Measurements from ENCODE around the gene ADARB1.

ADARB1 gene

DNA sequence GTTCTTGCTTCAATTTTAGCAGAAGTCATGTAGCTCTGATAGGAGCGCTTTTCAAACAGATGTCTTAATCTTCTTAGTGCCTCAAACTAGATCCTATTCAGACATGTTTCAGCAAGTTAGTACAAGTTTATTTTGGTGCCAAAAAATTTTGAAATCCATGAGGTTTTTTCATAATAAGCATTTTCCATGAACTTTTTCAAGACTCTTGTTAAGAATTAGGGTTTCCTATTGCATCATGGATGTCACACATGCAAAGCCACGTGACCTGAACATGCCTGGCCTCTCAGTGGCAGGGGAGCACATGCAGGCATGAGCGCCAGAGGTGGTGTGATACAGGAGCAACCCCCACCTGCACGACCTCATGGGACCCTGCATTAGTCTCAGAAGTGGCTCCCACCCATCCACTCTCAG is 145.7 kb downstream of the ADARB1 start:
- DNase-seq (ENCODE audit: low read depth): peak; percentile 73
- Histone ChIP-seq H3K9me3 (ENCODE audit: control insufficient read depth, low read length) (peaks cover 13% of the 10 kb centered on the region), H3K9ac (ENCODE audit: low read length) (no peak overlapping the region), H3K27me3 (replicated peaks; ENCODE audit: control insufficient read depth, insufficient read depth, low read length) (no peaks in the 10 kb centered on the region), H3K36me3 (ENCODE audit: control insufficient read depth, insufficient read depth, low read length, severe bottlenecking) (peaks cover 37% of the 10 kb centered on the region), H3K4me3 (ENCODE audit: low read length) (no peak overlapping the region), H3K4me1 (ENCODE audit: control insufficient read depth, insufficient read depth, low read length) (peaks cover 13% of the 10 kb centered on the region)

DNA sequence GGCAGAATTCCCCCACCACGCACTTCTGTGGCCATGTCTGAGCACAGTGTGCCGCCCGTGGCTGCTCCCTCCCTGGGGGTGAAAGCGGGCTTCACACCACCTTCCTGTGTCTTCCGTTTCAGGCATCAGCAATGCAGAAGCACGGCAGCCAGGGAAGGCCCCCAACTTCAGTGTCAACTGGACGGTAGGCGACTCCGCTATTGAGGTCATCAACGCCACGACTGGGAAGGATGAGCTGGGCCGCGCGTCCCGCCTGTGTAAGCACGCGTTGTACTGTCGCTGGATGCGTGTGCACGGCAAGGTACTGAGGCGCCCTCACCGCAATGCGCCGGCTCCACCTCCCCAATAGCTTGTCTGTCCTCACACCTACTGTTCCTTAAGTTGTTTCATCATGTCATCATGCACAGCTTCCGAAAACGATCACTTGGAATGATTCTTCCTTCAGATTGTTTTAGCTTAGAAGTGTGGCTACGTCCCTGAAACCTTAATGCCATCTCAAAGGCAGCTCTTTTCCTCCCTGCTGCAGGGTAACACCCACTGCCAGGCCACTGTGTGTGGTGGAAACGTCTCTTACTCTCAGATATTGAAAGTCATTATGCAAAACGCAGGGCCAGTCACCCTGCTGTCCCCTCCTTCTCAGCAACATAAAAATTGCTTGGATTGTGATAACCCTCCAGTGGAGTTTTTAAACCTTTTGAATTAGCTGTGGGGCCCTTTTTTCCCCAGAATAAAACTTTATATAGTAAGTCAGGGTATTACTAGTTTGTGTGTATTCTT is 146.5 kb downstream of the ADARB1 start:
- Histone ChIP-seq H3K9me3 (ENCODE audit: control insufficient read depth, low read length) (peaks cover 13% of the 10 kb centered on the region), H3K36me3 (ENCODE audit: control insufficient read depth, insufficient read depth, low read length, severe bottlenecking) (peaks cover 37% of the 10 kb centered on the region), H3K27me3 (replicated peaks; ENCODE audit: control insufficient read depth, insufficient read depth, low read length) (peaks cover 6% of the 10 kb centered on the region), H3K9ac (ENCODE audit: low read length) (no peak overlapping the region), H3K4me1 (ENCODE audit: control insufficient read depth, insufficient read depth, low read length) (peaks cover 13% of the 10 kb centered on the region), H3K4me3 (ENCODE audit: low read length) (no peak overlapping the region)
- DNase-seq (ENCODE audit: low read depth): no peak

GRCh38 chr21:45222001-45222400 is 147.6 kb downstream of the ADARB1 start:
- Histone ChIP-seq H3K27me3 (replicated peaks; ENCODE audit: control insufficient read depth, insufficient read depth, low read length) (peaks cover 17% of the 10 kb centered on the region), H3K36me3 (ENCODE audit: control insufficient read depth, insufficient read depth, low read length, severe bottlenecking) (peaks cover 43% of the 10 kb centered on the region), H3K9me3 (ENCODE audit: control insufficient read depth, low read length) (peaks cover 4% of the 10 kb centered on the region), H3K4me1 (ENCODE audit: control insufficient read depth, insufficient read depth, low read length) (peaks cover 13% of the 10 kb centered on the region), H3K4me3 (ENCODE audit: low read length) (no peak overlapping the region), H3K9ac (ENCODE audit: low read length) (no peak overlapping the region)
- no peak for DNase-seq (ENCODE audit: low read depth)

DNA sequence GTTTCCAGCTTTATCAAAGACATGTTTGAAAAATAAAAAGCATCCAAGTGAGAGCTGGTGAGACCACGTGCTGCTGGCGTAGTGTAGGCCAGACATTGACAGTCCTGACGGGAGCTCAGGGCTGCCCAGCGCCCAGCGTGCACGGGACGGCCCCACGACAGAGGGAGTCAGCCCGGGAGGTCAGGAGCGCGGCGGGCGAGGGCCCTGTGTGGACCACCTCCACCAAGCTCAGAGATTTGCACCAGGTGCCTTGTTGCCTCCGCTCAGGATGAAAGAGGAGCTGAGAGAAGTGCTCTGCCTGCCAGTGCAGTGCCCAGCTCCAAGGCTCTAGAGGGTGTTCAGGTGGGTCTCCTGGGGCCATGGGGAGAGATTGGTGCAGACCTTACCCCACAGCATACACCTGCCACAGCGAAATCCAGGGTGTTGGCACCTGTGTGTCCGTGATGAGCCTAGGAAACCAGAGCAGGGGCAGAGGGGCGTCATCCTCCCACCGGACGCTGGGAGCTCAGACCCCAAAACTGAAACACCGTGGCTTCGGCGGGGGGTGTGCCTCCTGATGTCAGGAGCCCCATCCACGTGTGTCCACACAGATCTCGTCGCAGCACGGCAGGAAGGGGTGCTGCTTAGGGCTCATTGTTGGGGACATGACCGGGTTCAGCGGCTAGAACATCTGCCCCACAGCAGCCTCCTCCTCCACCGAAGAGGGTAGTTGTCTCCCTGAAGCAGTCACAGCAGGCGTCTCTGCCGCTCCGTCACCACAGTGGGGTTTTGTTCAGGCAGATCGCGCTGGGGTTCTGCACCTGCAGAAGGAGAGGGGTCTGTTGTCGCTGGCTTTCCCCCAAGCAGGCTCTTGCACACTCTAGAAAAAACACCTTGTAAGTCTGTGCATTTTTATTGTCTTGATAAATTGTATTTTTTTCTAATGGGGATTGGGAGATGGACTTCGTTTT is 149.1 kb downstream of the ADARB1 start:
- peaks cover 25% of the 10 kb centered on the region for H3K4me1 ChIP-seq (ENCODE audit: control insufficient read depth, insufficient read depth, low read length)
- DNase-seq (ENCODE audit: low read depth): no peak
- peaks cover 18% of the 10 kb centered on the region for H3K27me3 ChIP-seq (replicated peaks; ENCODE audit: control insufficient read depth, insufficient read depth, low read length)
- H3K4me3 ChIP-seq (ENCODE audit: low read length): no peak overlapping the region
- peaks cover 35% of the 10 kb centered on the region for H3K36me3 ChIP-seq (ENCODE audit: control insufficient read depth, insufficient read depth, low read length, severe bottlenecking)
- H3K9me3 ChIP-seq (ENCODE audit: control insufficient read depth, low read length): no peaks in the 10 kb centered on the region
- H3K9ac ChIP-seq (ENCODE audit: low read length): no peak overlapping the region

DNA sequence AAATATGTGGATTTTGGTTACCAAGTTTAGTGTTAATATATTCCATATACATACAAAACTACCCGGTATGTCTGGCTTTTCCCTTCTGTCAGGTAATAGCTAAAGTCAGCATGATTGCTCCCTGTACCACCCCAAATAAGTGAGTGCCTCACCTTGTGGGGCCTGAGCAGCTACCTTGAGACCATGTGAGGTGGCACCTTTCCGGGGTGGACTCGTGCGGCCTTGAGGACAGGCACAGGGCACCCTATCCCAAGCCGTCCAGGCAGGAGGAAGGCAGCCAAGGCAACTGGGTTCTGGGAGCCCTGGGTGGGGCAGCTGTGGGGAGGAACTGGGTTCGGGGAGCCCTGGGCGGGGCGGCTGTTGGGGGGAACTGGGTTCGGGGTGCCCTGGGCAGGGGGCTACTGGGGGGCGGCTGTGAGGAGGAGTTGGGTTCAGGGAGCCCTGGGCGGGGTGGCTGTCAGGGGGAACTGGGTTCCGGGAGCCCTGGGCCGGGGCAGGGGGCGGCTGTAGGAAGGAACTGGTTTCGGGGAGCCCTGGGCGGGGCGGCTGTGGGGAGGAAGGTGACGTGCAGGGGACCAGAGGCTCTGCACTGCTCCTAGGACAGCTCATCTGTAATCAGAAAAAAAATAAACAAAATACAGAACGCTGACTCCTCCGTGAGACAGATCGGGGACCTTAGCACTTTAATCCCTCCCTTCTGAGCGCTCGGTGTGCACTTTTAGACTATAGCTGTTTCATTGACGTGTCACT is 150.0 kb downstream of the ADARB1 start:
- no peak for DNase-seq (ENCODE audit: low read depth)
- no peak overlapping the region for H3K4me3 ChIP-seq (ENCODE audit: low read length)
- H3K4me1 ChIP-seq (ENCODE audit: control insufficient read depth, insufficient read depth, low read length): peaks cover 29% of the 10 kb centered on the region
- H3K36me3 ChIP-seq (ENCODE audit: control insufficient read depth, insufficient read depth, low read length, severe bottlenecking): peaks cover 35% of the 10 kb centered on the region
- H3K9ac ChIP-seq (ENCODE audit: low read length): no peak overlapping the region
- no peaks in the 10 kb centered on the region for H3K9me3 ChIP-seq (ENCODE audit: control insufficient read depth, low read length)
- H3K27me3 ChIP-seq (replicated peaks; ENCODE audit: control insufficient read depth, insufficient read depth, low read length): peaks cover 18% of the 10 kb centered on the region

GRCh38 chr21:45225041-45225740 is 150.8 kb downstream of the ADARB1 start:
- peaks cover 35% of the 10 kb centered on the region for H3K36me3 ChIP-seq (ENCODE audit: control insufficient read depth, insufficient read depth, low read length, severe bottlenecking)
- no peak for DNase-seq (ENCODE audit: low read depth)
- peaks cover 22% of the 10 kb centered on the region for H3K4me1 ChIP-seq (ENCODE audit: control insufficient read depth, insufficient read depth, low read length)
- no peaks in the 10 kb centered on the region for H3K9me3 ChIP-seq (ENCODE audit: control insufficient read depth, low read length)
- peaks cover 18% of the 10 kb centered on the region for H3K27me3 ChIP-seq (replicated peaks; ENCODE audit: control insufficient read depth, insufficient read depth, low read length)
- H3K4me3 ChIP-seq (ENCODE audit: low read length): no peak overlapping the region
- no peak overlapping the region for H3K9ac ChIP-seq (ENCODE audit: low read length)

DNA sequence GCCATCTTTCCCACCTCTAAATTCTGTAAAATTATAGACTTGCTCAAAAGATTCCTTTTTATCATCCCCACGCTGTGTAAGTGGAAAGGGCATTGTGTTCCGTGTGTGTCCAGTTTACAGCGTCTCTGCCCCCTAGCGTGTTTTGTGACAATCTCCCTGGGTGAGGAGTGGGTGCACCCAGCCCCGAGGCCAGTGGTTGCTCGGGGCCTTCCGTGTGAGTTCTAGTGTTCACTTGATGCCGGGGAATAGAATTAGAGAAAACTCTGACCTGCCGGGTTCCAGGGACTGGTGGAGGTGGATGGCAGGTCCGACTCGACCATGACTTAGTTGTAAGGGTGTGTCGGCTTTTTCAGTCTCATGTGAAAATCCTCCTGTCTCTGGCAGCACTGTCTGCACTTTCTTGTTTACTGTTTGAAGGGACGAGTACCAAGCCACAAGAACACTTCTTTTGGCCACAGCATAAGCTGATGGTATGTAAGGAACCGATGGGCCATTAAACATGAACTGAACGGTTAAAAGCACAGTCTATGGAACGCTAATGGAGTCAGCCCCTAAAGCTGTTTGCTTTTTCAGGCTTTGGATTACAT is 151.5 kb downstream of the ADARB1 start:
- peaks cover 18% of the 10 kb centered on the region for H3K4me1 ChIP-seq (ENCODE audit: control insufficient read depth, insufficient read depth, low read length)
- DNase-seq (ENCODE audit: low read depth): no peak
- no peak overlapping the region for H3K4me3 ChIP-seq (ENCODE audit: low read length)
- peaks cover 33% of the 10 kb centered on the region for H3K36me3 ChIP-seq (ENCODE audit: control insufficient read depth, insufficient read depth, low read length, severe bottlenecking)
- peaks cover 18% of the 10 kb centered on the region for H3K27me3 ChIP-seq (replicated peaks; ENCODE audit: control insufficient read depth, insufficient read depth, low read length)
- no peaks in the 10 kb centered on the region for H3K9me3 ChIP-seq (ENCODE audit: control insufficient read depth, low read length)
- H3K9ac ChIP-seq (ENCODE audit: low read length): no peak overlapping the region

GRCh38 chr21:45226540-45227326 is 152.4 kb downstream of the ADARB1 start:
- no peak for DNase-seq (ENCODE audit: low read depth)
- H3K4me1 ChIP-seq (ENCODE audit: control insufficient read depth, insufficient read depth, low read length): peaks cover 18% of the 10 kb centered on the region
- H3K9ac ChIP-seq (ENCODE audit: low read length): no peak overlapping the region
- H3K4me3 ChIP-seq (ENCODE audit: low read length): no peak overlapping the region
- H3K27me3 ChIP-seq (replicated peaks; ENCODE audit: control insufficient read depth, insufficient read depth, low read length): peaks cover 21% of the 10 kb centered on the region
- peaks cover 24% of the 10 kb centered on the region for H3K36me3 ChIP-seq (ENCODE audit: control insufficient read depth, insufficient read depth, low read length, severe bottlenecking)
- no peaks in the 10 kb centered on the region for H3K9me3 ChIP-seq (ENCODE audit: control insufficient read depth, low read length)

- Histone ChIP-seq H3K4me3 (ENCODE audit: low read length) (no peak overlapping the region), H3K4me1 (ENCODE audit: control insufficient read depth, insufficient read depth, low read length) (peaks cover 18% of the 10 kb centered on the region), H3K36me3 (ENCODE audit: control insufficient read depth, insufficient read depth, low read length, severe bottlenecking) (peaks cover 14% of the 10 kb centered on the region), H3K9ac (ENCODE audit: low read length) (no peak overlapping the region), H3K27me3 (replicated peaks; ENCODE audit: control insufficient read depth, insufficient read depth, low read length) (peaks cover 31% of the 10 kb centered on the region), H3K9me3 (ENCODE audit: control insufficient read depth, low read length) (no peaks in the 10 kb centered on the region)
- DNase-seq (ENCODE audit: low read depth): no peak
Observed at GRCh38 chr21:45227735-45228134, 153.4 kb downstream of the ADARB1 start.

- H3K9me3 ChIP-seq (ENCODE audit: control insufficient read depth, low read length): no peaks in the 10 kb centered on the region
- peak; percentile 93 for DNase-seq (ENCODE audit: low read depth)
- H3K9ac ChIP-seq (ENCODE audit: low read length): no peak overlapping the region
- H3K4me1 ChIP-seq (ENCODE audit: control insufficient read depth, insufficient read depth, low read length): peaks cover 18% of the 10 kb centered on the region
- H3K36me3 ChIP-seq (ENCODE audit: control insufficient read depth, insufficient read depth, low read length, severe bottlenecking): peaks cover 9% of the 10 kb centered on the region
- peaks cover 36% of the 10 kb centered on the region for H3K27me3 ChIP-seq (replicated peaks; ENCODE audit: control insufficient read depth, insufficient read depth, low read length)
- no peak overlapping the region for H3K4me3 ChIP-seq (ENCODE audit: low read length)
Observed at GRCh38 chr21:45228171-45228641, 153.8 kb downstream of the ADARB1 start.
